BE2C (cell line): ENCODE measurements around the gene MYH14.

ENCODE experiments used
- DNase-seq: peaks from one replicate; pipeline ENCODE4 v3.0.0-alpha.2; 2020
- H3K27me3 ChIP-seq: fragments of 250-450 bp; sonication (Bioruptor Pico); 2 replicates; pipeline ENCODE4 v1.5.1; 2020; ENCODE audit warnings: mild to moderate bottlenecking
- H3K36me3 ChIP-seq: fragments of 250-450 bp; sonication (Bioruptor Pico); 2 replicates; pipeline ENCODE4 v1.5.1; 2020; ENCODE audit warnings: mild to moderate bottlenecking
- H3K4me1 ChIP-seq: fragments of 250-450 bp; sonication (Bioruptor Pico); 2 replicates; pipeline ENCODE4 v1.5.1; 2020
- H3K4me3 ChIP-seq: 2 replicates; pipeline ENCODE4 v1.5.1; 2011; ENCODE audit warnings: low read depth, low read length
- H3K9me3 ChIP-seq: fragments of 250-450 bp; sonication (Bioruptor Pico); 2 replicates; pipeline ENCODE4 v1.5.1; 2020
- CTCF ChIP-seq: IDR thresholded peaks from 2 replicates; pipeline ENCODE4 v1.5.1; 2012; ENCODE audit warnings: mild to moderate bottlenecking, low read depth, low read length

Gene MYH14

DNA sequence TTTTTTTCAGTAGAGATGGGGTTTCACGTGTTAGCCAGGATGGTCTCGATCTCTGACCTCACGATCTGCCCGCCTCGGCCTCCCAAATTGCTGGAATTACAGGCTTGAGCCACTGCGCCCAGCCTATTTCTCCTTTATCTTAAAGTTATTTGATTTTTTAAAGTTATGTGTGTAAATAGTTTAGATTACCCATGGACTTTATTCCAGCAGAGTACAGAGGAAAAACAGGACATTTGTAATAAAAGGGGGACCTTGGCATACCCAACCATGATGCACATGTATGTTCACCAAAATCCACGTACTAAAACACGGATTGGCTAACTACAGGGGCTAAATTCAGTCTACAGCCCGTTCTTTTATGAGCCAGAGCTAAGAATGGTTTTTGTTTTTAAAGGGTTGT lies 26.6 kb upstream of the MYH14 start:
- no peaks in the 10 kb centered on the region for H3K36me3 ChIP-seq
- DNase-seq = no peak
- no peaks in the 10 kb centered on the region for H3K27me3 ChIP-seq
- TF ChIP-seq CTCF = no peak
- no peaks in the 10 kb centered on the region for H3K9me3 ChIP-seq
- no peak overlapping the region for H3K4me3 ChIP-seq
- no peaks in the 10 kb centered on the region for H3K4me1 ChIP-seq

- H3K4me1 ChIP-seq = no peaks in the 10 kb centered on the region
- no peak overlapping the region for H3K4me3 ChIP-seq
- no peaks in the 10 kb centered on the region for H3K9me3 ChIP-seq
- no peak for TF ChIP-seq CTCF
- no peak for DNase-seq
- no peaks in the 10 kb centered on the region for H3K27me3 ChIP-seq
- H3K36me3 ChIP-seq = no peaks in the 10 kb centered on the region
These were observed 25.1 kb upstream of the MYH14 start for GRCh38 chr19:50178320-50178719.

GRCh38 chr19:50178859-50179537 lies 24.4 kb upstream of the MYH14 start:
- TF ChIP-seq CTCF = no peak
- H3K27me3 ChIP-seq = no peaks in the 10 kb centered on the region

GRCh38 chr19:50181121-50181520 lies 22.3 kb upstream of the MYH14 start:
- Histone ChIP-seq H3K36me3 (no peaks in the 10 kb centered on the region), H3K4me1 (no peaks in the 10 kb centered on the region), H3K4me3 (no peak overlapping the region), H3K27me3 (no peaks in the 10 kb centered on the region), H3K9me3 (no peaks in the 10 kb centered on the region)
- no peak for DNase-seq
- no peak for TF ChIP-seq CTCF

More at GRCh38 chr19:50178859-50179537, 24.4 kb upstream of the MYH14 start:
- H3K4me1 ChIP-seq = no peaks in the 10 kb centered on the region
- no peaks in the 10 kb centered on the region for H3K36me3 ChIP-seq
- no peaks in the 10 kb centered on the region for H3K9me3 ChIP-seq
- H3K4me3 ChIP-seq = no peak overlapping the region
- no peak for DNase-seq

GRCh38 chr19:50184196-50184595 lies 19.2 kb upstream of the MYH14 start:
- no peaks in the 10 kb centered on the region for H3K36me3 ChIP-seq
- no peaks in the 10 kb centered on the region for H3K27me3 ChIP-seq
- no peaks in the 10 kb centered on the region for H3K9me3 ChIP-seq
- no peak for DNase-seq
- no peaks in the 10 kb centered on the region for H3K4me1 ChIP-seq
- H3K4me3 ChIP-seq = no peak overlapping the region
- no peak for TF ChIP-seq CTCF

GRCh38 chr19:50187937-50188336 lies 15.5 kb upstream of the MYH14 start:
- Histone ChIP-seq H3K4me3 (no peak overlapping the region), H3K4me1 (no peaks in the 10 kb centered on the region), H3K36me3 (no peaks in the 10 kb centered on the region), H3K9me3 (no peaks in the 10 kb centered on the region), H3K27me3 (no peaks in the 10 kb centered on the region)
- DNase-seq = no peak
- TF ChIP-seq CTCF = no peak
